Ureter (tissue), 1 donor: ENCODE results near the gene TIGD6. TPM values are rescaled to one million over a fixed set of nuclear protein-coding genes. Genes with fewer than 3 reads are reported as not detected.
"Not testable (repeated sequence)": the region's sequence is repeated elsewhere in the genome, so short reads cannot be mapped to it uniquely, and the experiment has no call there.

Experiments
- DNase-seq: peaks from one replicate; pipeline ENCODE4 v3.0.0-alpha.2; 2020; ENCODE audit warnings: low spot score
- total RNA-seq: library from RNA; stranded (reverse); gene quantifications from one replicate; pipeline ENCODE4 v1.2.4, GENCODE V29; 2023
- donor health status: DM: yes; HTN: yes; CAD: no.

TIGD6 gene
- total RNA-seq, 1 donor from 2014 or later = 7.0 TPM

GRCh38 chr5:149969181-149969930 lies 31.1 kb downstream of the TIGD6 start:
- DNase-seq = no peak

DNA sequence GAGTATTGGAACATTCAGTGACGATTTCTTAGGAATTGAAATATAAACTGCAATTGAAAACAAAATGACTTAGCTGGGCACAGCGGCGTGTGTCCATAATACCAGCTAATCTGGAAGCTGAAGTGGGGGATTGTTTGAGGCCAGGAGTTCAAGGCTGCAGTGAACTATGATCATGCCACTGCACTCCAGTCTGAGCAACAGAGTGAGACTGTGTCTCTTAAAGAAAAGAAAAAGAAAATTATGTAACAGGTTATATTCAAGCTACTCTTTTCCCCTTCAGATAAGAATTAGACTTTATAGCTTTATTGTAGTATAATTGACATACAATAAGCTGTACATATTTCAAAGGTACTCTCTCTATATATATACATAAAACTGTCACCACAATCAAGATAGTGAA lies 33.5 kb downstream of the TIGD6 start:
- DNase-seq = no peak

GRCh38 chr5:149963729-149964128 lies 36.7 kb downstream of the TIGD6 start:
- DNase-seq = no peak

DNA sequence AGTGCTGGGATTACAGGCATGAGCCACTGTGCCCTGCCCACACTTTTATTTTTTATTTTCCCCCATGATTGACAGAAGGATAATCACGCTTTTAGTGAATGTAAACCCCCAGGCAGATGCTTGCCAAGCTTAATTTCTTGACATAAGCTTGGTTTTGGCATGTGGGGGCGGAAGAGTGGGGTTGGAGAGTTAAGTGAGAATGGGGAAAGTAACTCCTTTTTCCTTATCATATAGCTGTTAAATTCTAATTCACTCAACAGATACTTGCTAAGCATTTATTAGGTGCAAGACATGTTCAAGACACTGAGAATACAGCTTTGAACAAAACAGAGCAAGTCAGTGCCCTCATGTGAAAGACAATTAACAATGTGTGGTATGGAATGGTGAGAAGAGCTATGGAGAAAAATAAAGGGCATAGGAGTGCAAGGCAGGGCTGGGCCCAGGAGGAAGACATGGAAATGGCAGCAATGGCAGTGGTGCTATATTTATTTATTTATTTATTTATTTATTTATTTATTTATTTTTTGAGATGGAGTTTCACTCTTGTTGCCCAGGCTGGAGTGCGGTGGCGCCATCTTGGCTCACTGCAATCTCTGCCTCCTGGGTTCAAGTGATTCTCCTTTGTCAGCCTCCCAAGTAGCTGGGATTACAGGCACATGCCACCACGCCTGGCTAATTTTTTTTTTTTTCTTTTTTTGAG lies 37.7 kb downstream of the TIGD6 start:
- DNase-seq = no peak

DNA sequence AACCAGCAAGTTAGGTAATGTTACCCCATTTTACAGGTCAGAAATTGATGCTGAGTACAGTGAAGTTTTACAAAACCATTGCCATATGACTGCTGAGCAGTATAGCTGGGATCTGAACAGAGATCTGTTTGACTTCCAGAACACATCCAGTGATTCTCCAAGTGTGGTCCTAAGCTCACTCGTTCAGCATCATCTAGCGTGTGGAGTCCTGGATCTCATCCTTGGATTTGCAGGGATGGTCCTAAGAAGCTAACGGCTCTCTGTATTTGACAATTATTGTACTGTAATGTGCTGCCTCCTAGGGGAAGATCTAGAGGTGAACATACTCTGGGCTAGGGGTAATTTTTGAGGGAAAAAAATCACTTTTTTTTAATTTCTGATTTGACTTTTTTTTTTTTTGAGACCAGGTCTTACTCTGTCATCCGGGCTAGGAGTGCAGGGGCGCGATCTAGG lies 38.5 kb downstream of the TIGD6 start:
- no peak for DNase-seq

DNA sequence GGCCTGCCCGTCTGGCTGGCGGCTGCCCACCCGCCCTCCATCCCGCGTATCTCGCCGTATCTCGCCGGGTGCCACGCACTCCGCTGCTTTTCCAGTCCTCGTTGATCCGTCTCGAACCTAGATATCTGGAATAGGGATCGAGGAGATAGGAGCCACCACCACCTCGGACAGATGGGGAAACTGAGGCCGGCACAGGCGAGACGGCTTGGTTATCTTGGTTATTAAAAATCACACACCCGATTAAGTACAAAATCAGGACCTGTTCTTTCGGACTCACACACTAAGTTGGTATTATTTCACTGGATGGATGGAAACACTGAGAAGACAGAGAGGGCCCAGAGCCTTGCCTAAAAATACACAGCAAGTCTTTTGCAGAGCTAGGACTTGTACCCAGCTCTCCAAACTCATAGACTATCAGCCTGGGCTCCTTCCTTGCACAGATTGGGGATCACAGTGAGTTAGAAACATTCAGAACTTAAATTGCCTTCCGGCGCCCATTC lies 39.2 kb downstream of the TIGD6 start:
- no peak for DNase-seq

- peak; percentile 98 for DNase-seq
Measured at GRCh38 chr5:149960272-149961185, 39.9 kb downstream of the TIGD6 start, which contains the start of gene SLC26A2. SLC26A2 (plus strand) TSS chr5:149960758; CDS start chr5:149977653, 16,895 bp downstream.

- DNase-seq = no peak
Measured at GRCh38 chr5:149959406-149960236, 40.8 kb downstream of the TIGD6 start.

DNA sequence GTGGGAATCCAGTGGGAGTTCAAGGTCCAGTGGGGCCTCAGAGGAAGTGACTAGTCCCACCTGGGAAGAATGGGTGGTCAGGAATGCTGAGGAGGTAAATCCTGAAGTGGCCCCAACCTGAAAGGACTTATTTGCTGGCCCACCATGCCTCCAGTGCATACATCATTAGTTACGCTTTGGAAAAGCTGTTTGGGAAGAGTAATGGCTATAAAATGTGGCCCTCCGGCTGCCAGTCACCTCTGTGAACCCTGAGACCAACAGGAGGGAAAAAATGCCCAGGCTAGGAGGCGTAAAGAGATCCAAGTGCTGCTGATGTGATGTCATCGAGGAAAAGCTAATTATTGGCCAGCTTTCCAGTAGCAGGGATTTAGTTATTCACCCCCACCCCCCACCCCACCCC lies 42.6 kb downstream of the TIGD6 start:
- DNase-seq = no peak

GRCh38 chr5:149956685-149957084 lies 43.8 kb downstream of the TIGD6 start:
- DNase-seq = no peak

- no peak for DNase-seq
Measured at GRCh38 chr5:149954798-149955197, 45.7 kb downstream of the TIGD6 start.

GRCh38 chr5:149953436-149954121 lies 46.9 kb downstream of the TIGD6 start:
- DNase-seq = no peak

- no peak for DNase-seq
Measured at GRCh38 chr5:149951138-149951749, 49.2 kb downstream of the TIGD6 start.

DNA sequence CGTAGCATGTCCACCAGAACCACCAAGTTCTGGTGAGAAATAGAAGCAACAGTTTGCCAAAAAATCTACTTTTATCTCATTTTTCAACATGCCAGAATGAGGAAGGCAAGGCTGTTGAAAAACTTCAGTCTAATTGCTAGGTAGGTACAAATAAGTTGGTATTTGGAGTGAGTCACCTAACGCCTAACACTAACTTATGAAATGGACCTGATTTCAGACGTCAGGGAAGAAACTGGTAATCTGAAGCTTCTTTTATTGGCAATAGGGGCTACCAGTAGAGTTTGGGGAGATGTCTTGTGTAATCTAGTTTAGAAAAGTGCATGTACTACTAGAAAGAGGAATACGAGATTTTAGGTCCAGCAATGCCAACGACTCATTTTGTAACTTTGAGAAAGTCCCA lies 51.5 kb downstream of the TIGD6 start:
- DNase-seq = no peak

DNA sequence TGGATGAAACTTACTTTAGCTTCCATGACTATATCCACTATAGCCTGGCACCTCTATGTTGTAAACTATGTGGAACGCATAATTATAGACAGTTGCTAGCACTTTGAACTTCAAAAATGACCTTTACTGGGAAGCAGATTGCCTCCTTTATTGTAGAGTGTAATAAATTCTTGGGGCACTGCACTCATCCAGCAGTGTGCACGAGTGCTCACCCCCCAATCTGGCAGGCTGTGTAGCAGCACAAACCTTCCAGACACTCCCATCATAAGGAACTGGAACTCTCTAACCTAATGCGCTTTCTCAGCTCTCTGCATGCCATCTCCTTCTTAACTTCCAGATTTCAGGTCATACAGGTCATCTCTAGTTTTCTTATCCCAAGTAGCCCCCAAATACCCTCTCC lies 54.3 kb downstream of the TIGD6 start:
- DNase-seq = no peak

DNA sequence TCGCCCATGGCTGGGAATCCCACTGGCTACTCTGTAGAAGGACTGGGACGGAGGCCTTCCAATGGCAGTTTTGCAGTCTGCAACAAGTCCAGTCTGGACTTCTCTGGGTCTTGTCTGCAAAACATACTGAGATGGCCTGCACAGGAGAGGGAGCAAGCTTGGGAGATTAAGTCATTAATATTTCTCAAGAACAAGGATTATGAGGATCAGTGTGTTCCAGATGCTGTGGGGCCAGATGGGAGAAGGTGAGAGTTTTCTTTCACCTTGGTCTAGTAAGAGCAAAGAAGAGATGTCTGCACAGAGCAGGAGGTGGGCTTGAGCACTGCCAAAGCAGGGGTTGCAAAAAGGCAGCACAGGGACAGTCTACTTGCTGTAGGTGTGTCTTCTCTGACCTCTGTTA lies 55.8 kb downstream of the TIGD6 start, which contains the start of gene PDE6A:
PDE6A (minus strand) TSS at position 128 of the 400 bp plus-strand sequence; CDS start at position 8, 120 bp downstream.
- DNase-seq = no peak

- DNase-seq = not testable (repeated sequence)
Measured at GRCh38 chr5:149943177-149943949, 57.1 kb downstream of the TIGD6 start.
